ENCODE data around the gene COL26A1. TPM values are rescaled to one million over a fixed set of nuclear protein-coding genes. Genes with fewer than 3 reads are reported as not detected.

Gene COL26A1
- total RNA-seq, 4 donors from 2014 or later = 0.20 to 0.30 (median 0.21) TPM; not detected in 1

DNA sequence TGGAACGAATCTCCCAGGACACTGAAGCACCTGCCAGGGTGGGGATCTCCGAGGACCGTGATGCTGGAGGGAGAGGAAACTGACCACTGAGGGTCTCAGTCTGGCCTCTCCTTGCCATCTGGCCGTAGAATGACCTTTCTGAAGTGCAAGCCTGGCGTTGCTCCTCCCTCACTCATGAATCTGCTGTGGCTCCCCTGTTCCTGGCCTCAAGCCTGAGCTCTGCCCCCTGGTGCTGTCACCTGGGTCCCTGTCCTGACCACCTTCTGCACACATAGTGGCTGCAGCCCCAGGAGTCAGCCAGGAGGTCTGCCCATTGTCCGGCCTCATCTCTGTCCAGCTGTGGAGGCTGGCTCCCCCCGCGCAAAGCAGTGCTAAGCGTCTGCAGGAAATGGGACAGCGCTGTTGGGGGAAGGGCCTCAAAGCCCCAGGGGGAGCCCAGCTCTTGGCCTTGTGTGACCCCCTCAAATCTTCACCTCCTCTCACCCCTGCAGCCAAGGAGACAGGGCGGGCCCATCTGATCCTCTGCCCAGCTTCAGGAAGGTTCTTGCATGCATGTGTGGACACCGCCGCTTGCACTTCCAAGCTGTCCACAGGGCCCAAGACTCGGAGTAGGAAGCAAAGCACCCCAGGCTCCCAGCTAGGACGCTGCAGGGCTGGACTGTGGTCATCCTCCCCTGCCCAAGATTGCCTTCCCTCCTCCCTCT, 200.7 kb downstream of the COL26A1 start:
- Histone ChIP-seq H3K27ac (no peak overlapping the region), H3K4me1 (no peaks in the 10 kb centered on the region), H3K36me3 (no peaks in the 10 kb centered on the region), H3K27me3 (peaks cover 0 to 29% of the 10 kb centered on the region in 2 donors), H3K9me3 (no peaks in the 10 kb centered on the region), H3K4me3 (no peak overlapping the region)
- WGBS, 2 donors = 45 to 60% methylated on average over 12 to 14 of the region's 15 CpGs
- no peak for TF ChIP-seq POLR2A (IDR thresholded peaks at IDR 0.05)
- TF ChIP-seq EP300 (IDR thresholded peaks at IDR 0.05) = no peak
- TF ChIP-seq, protein P1, sequence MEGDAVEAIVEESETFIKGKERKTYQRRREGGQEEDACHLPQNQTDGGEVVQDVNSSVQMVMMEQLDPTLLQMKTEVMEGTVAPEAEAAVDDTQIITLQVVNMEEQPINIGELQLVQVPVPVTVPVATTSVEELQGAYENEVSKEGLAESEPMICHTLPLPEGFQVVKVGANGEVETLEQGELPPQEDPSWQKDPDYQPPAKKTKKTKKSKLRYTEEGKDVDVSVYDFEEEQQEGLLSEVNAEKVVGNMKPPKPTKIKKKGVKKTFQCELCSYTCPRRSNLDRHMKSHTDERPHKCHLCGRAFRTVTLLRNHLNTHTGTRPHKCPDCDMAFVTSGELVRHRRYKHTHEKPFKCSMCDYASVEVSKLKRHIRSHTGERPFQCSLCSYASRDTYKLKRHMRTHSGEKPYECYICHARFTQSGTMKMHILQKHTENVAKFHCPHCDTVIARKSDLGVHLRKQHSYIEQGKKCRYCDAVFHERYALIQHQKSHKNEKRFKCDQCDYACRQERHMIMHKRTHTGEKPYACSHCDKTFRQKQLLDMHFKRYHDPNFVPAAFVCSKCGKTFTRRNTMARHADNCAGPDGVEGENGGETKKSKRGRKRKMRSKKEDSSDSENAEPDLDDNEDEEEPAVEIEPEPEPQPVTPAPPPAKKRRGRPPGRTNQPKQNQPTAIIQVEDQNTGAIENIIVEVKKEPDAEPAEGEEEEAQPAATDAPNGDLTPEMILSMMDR (IDR thresholded peaks at IDR 0.05) = no peak
- DNase-seq (ENCODE audit: low spot score in 2 of 2) = no peak

DNA sequence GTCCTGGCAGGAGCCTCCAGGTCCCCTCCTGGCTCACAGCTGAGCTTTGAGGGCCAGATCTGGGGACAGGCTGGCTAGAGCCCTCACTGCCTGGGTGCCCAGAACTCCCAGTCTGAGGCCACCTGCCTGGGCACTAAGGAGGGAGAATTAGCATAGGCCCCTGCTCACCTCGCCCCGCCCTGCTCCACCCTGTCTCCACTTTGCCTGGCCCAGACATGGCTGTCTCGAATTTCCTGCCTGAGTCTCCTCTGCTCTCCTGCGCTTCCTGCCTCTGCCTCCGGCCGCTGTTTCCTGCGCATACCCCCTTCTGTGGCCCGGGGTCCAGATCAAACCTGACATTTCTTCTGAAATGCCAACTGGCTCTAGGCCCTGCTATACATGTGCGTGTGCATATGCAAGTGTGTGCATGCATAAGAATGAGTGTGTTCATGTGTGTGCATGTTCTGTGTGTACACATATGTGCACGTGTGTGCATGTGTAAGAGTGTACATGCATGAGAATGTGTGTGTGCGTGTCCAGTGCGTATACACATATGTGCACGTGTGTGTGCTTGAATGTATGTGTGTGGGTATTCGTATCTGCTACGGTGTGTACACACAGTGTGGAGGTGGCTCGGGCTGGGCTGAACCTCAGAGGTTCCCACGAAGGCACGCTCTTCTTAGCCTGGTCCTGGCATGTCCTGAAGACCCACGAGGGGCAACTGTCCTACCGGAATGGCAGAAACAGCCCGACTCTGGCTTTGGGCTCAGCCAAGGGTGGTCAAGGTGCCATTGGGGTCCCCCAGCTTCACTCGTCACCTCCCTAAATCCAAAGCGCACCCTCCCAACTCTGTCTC, 201.5 kb downstream of the COL26A1 start:
- DNase-seq (ENCODE audit: low spot score in 2 of 2) = no peak
- peaks cover 0 to 29% of the 10 kb centered on the region in 2 donors for H3K27me3 ChIP-seq

DNA sequence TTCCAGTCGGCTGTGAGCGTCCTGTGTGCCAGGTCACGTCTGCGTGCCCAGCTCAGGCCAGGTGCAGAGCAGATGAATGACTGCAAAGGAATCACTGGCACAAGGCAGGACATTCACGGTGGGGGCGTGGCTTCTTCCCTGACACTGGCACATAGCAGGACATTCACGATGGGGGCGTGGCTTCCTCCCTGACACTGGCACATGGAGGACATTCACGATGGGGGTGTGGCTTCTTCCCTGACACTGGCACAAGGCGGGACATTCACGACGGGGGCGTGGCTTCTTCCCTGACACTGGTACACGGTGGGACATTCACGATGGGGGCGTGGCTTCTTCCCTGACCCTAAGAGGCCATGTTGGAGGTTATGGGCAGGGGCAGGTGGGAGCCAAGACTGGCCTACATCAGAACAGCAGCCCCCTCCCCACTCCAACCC, 202.1 kb downstream of the COL26A1 start:
- Histone ChIP-seq H3K27me3 (peaks cover 0 to 29% of the 10 kb centered on the region in 2 donors), H3K9me3 (peaks cover 0 to 4% (median 0%) of the 10 kb centered on the region in 4 donors), H3K27ac (no peak overlapping the region), H3K4me1 (no peaks in the 10 kb centered on the region), H3K36me3 (no peaks in the 10 kb centered on the region), H3K4me3 (no peak overlapping the region)
- TF ChIP-seq EP300 (IDR thresholded peaks at IDR 0.05) (no peak), POLR2A (IDR thresholded peaks at IDR 0.05) (no peak)
- TF ChIP-seq, protein P1 (IDR thresholded peaks at IDR 0.05) = no peak
- WGBS, 2 donors = 28 to 34% methylated on average over 15 of the region's 16 CpGs
- no peak for DNase-seq (ENCODE audit: low spot score in 2 of 2)

More for the DNA sequence above, 201.5 kb downstream of the COL26A1 start:
- 69 to 70% methylated on average over 22 of the region's 23 CpGs for WGBS, 2 donors
- Histone ChIP-seq H3K4me3 (no peak overlapping the region), H3K4me1 (no peaks in the 10 kb centered on the region), H3K36me3 (no peaks in the 10 kb centered on the region), H3K27ac (no peak overlapping the region), H3K9me3 (no peaks in the 10 kb centered on the region)
- TF ChIP-seq, protein P1 (IDR thresholded peaks at IDR 0.05) = no peak
- TF ChIP-seq POLR2A (IDR thresholded peaks at IDR 0.05) (no peak), EP300 (IDR thresholded peaks at IDR 0.05) (no peak)

DNA sequence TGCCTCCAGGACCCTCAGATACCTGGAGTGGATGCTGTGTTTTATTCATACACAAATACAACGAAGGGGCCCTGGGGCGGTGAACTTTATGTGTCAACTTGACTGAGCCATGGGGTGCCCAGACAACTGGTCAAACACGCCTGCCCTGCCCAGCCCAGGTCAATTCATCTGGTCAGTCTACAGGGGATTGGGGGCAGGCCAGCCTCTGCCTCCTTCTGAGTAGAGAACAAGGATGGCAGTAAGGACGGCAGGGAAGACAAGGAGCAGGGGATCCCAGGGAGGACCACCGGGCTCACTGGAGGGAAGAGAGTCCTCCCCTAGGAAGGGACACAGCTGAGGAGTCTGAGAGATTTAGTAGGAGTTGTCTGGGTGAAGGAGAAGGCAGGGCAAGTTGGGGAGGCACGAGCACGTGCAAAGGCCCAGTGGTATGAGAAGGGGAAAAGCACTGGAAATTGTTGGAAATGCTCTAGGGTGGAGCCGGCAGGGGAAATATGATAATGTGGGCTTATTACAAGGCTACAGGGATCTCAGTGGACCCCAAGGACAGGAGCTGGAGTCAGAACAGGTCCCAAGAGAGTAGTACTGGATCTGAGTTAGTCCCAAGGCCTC, 203.0 kb downstream of the COL26A1 start:
- no peaks in the 10 kb centered on the region for H3K4me1 ChIP-seq
- peaks cover 0 to 29% of the 10 kb centered on the region in 2 donors for H3K27me3 ChIP-seq
- no peak for DNase-seq (ENCODE audit: low spot score in 2 of 2)
- no peak for TF ChIP-seq POLR2A (IDR thresholded peaks at IDR 0.05)
- no peak for TF ChIP-seq EP300 (IDR thresholded peaks at IDR 0.05)
- TF ChIP-seq, protein P1 (IDR thresholded peaks at IDR 0.05) = no peak
- H3K36me3 ChIP-seq = no peaks in the 10 kb centered on the region
- H3K4me3 ChIP-seq = no peak overlapping the region
- H3K9me3 ChIP-seq = peaks cover 0 to 12% (median 0%) of the 10 kb centered on the region in 4 donors
- 76 to 85% methylated on average over 8 of the region's 8 CpGs for WGBS, 2 donors
- H3K27ac ChIP-seq = no peak overlapping the region
